ENCODE data around the gene NDC80.
"Not testable (repeated sequence)": the region's sequence is repeated elsewhere in the genome, so short reads cannot be mapped to it uniquely, and the experiment has no call there.

The NDC80 gene

GRCh38 chr18:2629003-2629402 lies 57.6 kb downstream of the NDC80 start:
- DNase-seq = no peak

- DNase-seq = no peak
Observed at GRCh38 chr18:2635586-2635985, 64.2 kb downstream of the NDC80 start.

GRCh38 chr18:2636126-2636631 lies 64.8 kb downstream of the NDC80 start:
- no peak for DNase-seq

GRCh38 chr18:2641638-2642037 lies 70.3 kb downstream of the NDC80 start:
- DNase-seq = no peak

GRCh38 chr18:2642771-2643170 lies 71.4 kb downstream of the NDC80 start:
- DNase-seq = no peak

GRCh38 chr18:2644535-2644934 lies 73.2 kb downstream of the NDC80 start:
- no peak for DNase-seq

- DNase-seq = no peak
Observed at GRCh38 chr18:2651981-2652380, 80.6 kb downstream of the NDC80 start.

GRCh38 chr18:2653467-2653866 lies 82.1 kb downstream of the NDC80 start:
- peak; percentile 20 for DNase-seq

- no peak for DNase-seq
Observed at GRCh38 chr18:2654169-2654927, 83.0 kb downstream of the NDC80 start.

GRCh38 chr18:2654928-2655177 lies 83.5 kb downstream of the NDC80 start:
- DNase-seq = no peak

GRCh38 chr18:2655178-2655953 lies 84.0 kb downstream of the NDC80 start, which contains the start of gene SMCHD1:
TSS of gene SMCHD1 (plus strand) at chr18:2655726. CDS start at chr18:2656076, 350 bp downstream.
- peak; percentile 89 for DNase-seq

GRCh38 chr18:2655954-2656236 lies 84.5 kb downstream of the NDC80 start:
- peak; percentile 87 for DNase-seq

- peak; percentile 76 for DNase-seq
Observed at GRCh38 chr18:2656237-2656980, 85.1 kb downstream of the NDC80 start.

- DNase-seq = no peak
Observed at GRCh38 chr18:2656981-2657512, 85.7 kb downstream of the NDC80 start.

GRCh38 chr18:2657788-2658458 lies 86.6 kb downstream of the NDC80 start:
- peak; percentile 6 for DNase-seq

GRCh38 chr18:2660849-2661248 lies 89.5 kb downstream of the NDC80 start:
- not testable (repeated sequence) for DNase-seq

GRCh38 chr18:2662288-2662687 lies 90.9 kb downstream of the NDC80 start:
- not testable (repeated sequence) for DNase-seq

- no peak for DNase-seq
Observed at GRCh38 chr18:2662990-2663389, 91.6 kb downstream of the NDC80 start.

All from NCI-H146 (cell line).